ENCODE results near the gene SYNDIG1L.

The SYNDIG1L gene

GRCh38 chr14:74356892-74357575 is 69.0 kb downstream of the SYNDIG1L start:
- DNase-seq = no peak
